ENCODE data around the gene NPFFR2.
"Not testable (repeated sequence)": the region's sequence is repeated elsewhere in the genome, so short reads cannot be mapped to it uniquely, and the experiment has no call there.

Gene NPFFR2

DNA sequence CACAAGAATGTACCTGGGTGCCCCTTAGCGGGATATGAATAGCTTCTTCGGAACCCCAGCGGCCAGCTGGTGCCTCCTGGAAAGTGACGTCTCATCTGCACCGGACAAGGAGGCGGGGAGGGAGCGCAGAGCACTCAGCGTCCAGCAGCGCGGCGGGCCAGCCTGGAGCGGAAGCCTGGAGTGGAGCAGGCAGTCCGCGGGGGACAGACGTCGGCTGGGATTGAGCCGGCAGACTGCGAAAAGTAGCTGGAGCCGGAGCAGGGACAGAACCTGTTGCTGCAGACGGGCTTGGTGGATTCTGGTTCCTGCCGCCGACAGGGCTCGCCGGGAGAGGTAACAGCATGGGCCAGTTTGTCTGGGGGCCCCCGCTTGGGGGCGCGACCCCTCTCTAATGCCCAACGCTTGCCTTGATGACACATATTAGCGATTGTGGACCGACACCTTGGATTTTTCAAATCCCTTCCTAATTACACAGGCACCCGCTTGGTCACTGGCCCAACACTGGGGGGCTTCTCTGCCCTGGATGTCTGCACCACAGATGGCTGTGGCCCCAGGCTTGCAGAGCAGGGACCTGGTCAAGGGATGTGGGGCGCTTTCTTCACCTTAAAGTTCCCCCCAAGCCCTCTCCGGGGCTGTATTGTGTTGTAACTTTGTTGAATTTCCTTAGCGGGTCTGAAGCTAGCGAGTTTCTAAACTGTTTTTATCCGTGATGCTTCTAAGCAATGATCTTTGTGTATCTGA, at the start of gene NPFFR2:
NPFFR2 (plus strand) TSS at position 133 of the 741 bp plus-strand sequence. CDS start 96,592 bp downstream, outside the sequence.
- peak; percentile 5 for DNase-seq

- no peak for DNase-seq
These were observed 39.1 kb upstream of the NPFFR2 start for GRCh38 chr4:71992571-71993312.

DNA sequence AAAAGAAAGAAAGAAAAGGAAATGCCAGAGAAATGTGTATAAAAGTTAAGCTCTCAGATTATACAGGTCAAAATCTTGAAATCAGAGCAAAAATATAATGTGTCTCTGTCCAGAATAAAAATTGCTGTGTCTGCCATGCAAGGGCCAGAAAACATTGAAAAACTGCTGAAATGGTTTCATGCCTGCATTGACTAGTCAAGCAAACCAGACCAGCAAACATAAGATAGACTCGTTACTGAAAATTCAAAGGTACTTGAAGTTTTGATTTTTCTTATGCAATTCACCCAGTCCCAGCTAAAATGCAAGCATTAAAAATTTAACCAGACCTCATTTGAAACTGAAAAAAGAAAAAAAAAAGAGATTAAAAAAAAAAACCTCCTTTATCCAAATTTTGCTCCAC, 37.2 kb upstream of the NPFFR2 start:
- no peak for DNase-seq

GRCh38 chr4:71995297-71995696, 36.5 kb upstream of the NPFFR2 start:
- no peak for DNase-seq

DNA sequence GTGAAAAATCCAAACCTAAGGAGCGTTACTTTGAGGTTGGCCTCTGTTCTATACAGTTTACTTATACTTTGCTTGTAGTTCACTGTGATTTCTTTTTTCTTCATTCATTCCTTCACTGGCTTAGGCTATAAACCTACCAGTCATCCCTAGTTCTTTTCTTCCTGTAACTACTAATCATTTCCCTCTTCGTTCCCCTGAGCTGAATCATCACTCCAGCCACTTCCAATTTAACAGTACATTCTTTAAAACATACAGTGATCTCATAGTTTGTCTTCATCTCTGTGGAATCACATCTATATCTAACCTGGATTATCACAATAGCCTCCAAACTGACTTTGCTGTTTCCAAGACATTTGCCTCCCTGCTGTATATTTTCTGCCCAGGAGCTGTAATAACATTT, 25.2 kb upstream of the NPFFR2 start:
- peak; percentile 81 for DNase-seq

DNA sequence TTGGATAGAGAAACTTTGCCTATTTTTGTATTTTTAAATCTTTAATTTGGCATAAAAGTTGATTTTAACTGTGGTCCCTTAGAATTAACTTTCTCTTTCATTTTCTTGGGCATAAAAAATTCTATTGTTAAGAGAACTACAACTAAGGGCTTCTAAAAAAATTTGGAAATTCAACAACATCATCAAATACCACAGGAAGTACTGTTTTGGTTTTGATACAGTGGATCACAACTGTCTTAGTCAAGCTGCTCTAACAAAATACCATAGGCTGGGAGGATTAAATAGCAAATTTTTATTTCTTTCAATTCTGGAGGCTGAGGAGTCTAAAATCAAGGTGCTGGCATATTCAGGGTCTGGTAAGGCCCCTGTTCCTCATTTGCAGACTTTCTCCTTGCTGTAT, 19.9 kb upstream of the NPFFR2 start:
- no peak for DNase-seq

DNA sequence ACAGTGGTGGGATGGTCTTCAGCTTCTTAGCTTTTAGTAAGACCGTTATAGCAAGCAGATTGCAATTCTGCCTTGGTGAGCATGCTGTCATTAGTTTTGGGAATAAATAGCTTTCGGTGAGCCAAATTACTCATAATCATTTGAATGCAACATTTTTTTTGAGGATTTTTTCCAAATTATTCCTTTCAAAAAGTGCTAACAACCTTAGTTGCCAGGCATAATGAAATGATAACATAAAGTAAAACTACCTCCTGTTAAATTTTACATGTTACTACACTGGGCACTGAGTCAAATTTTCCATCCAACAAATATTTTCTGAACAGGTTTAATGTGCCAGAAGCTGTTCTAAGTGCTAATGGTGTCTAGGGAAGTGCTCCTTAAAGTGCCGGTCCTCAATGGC, 15.8 kb upstream of the NPFFR2 start:
- no peak for DNase-seq

DNA sequence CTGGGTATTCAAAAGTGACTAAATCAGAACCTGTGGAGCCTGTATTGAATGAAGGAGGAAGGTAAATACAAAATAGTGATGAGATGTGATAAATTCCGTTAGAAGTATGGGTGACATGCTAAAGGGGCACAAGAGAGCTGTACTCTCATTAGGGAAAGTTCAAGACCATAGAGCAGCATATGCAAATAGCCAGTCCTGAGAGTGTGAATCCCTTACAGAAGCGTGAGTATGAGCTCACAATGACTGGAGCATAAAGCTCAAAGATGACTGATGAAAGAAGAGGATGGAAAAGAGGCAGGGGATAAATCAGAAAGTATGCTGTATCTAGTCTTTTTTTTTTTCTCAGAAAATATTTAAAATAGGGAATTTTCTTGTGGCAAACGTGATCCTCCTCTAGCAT, 12.1 kb upstream of the NPFFR2 start:
- no peak for DNase-seq

GRCh38 chr4:72022553-72022952, 9.2 kb upstream of the NPFFR2 start:
- DNase-seq = no peak

- DNase-seq = no peak
These were observed 23.8 kb downstream of the NPFFR2 start for GRCh38 chr4:72055566-72055965.

- DNase-seq = no peak
These were observed 31.9 kb downstream of the NPFFR2 start for GRCh38 chr4:72063726-72064125.

- no peak for DNase-seq
These were observed 35.3 kb downstream of the NPFFR2 start for GRCh38 chr4:72067051-72067450.

DNA sequence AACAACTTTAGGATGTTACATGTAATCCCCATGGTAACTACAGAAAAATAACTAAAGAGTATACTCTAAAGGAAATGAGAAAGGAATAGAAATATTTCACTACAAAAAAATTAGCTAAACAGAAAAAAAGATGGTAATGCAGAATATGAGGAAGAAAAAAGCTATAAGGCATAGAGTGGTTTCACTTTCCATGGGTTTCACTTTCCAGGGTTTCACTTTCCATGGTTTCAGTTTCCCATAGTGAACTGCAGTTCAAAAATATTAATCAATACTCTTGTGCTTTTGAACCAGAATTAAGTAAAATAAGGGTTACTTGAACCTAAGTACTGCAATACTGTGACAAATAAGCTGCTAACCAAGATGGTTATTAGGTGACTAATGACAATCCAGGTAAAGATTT, 42.0 kb downstream of the NPFFR2 start:
- no peak for DNase-seq

DNA sequence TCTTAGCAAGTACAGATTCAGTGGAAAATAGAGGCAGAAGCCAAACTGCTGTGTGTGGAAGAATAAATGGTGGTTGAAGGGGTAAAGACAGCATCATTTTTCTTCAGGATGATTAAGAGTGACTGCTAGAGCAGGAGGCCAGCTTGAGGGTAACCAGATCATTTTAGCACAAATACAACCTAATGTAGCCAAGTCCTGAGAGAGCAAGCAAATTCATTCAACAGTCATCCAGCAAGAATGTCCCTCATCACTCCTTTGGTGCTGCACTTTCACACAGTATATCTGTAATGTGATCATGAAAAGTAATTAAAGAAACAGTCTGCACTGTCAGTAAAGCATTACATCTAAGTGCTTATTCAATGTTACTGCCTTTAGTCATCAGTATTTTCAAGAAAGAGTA, 44.8 kb downstream of the NPFFR2 start:
- DNase-seq = no peak

- DNase-seq = no peak
These were observed 45.5 kb downstream of the NPFFR2 start for GRCh38 chr4:72077346-72077745.

GRCh38 chr4:72084587-72085011, 52.8 kb downstream of the NPFFR2 start:
- no peak for DNase-seq

DNA sequence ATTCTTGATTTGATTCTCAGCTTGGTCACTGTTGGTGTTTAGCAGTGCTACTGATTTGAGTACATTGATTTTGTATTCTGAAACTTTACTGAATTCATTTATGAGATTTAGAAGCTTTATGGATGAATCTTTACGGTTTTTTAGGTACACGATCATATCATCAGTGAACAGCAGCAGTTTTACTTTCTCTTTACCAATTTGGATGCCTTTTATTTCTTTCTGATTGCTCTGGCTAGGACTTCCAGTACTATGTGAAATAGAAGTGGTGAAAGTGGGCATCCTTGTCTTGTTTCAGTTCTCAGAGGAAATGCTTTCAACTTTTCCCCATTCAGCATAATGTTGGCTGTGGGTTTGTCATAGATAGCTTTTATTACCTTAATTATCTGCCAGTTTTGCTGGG, 58.8 kb downstream of the NPFFR2 start:
- not testable (repeated sequence) for DNase-seq

GRCh38 chr4:72094059-72094797, 62.4 kb downstream of the NPFFR2 start:
- no peak for DNase-seq

GRCh38 chr4:72107456-72107855, 75.7 kb downstream of the NPFFR2 start:
- DNase-seq = no peak

GRCh38 chr4:72109364-72109763, 77.6 kb downstream of the NPFFR2 start:
- no peak for DNase-seq

- no peak for DNase-seq
These were observed 78.2 kb downstream of the NPFFR2 start for GRCh38 chr4:72109959-72110497.

DNA sequence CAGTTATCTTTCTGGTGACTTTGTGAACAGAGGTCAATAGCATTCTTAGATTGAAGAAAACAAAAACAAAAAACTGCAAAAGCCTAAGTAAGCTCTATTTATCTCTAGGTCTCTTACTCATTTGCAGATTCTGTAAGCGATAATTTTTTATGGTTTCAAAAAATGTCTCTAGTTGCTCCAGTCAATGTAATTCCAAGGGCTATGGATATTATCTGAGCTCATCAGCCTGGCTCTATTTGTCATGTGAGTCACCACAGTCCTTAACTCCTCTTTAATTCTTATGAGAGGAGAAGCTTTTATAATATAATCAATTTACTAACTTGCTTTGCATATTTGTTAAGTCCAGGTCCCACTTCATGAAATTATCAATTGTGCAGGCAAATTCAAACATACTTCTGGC, 79.1 kb downstream of the NPFFR2 start:
- DNase-seq = no peak

- DNase-seq = no peak
These were observed 80.1 kb downstream of the NPFFR2 start for GRCh38 chr4:72111863-72112262.

Data from EL (cell line).